GM18511 (cell line): ENCODE measurements around the gene MLH1.

Source experiments
- ATAC-seq: cut with Tn5 transposase; IDR thresholded peaks from one replicate; pipeline ENCODE4 v1.9.1; 2021; ENCODE audit warnings: mild to moderate bottlenecking, moderate library complexity; ENCODE audit not compliant: unreplicated experiment

Gene MLH1

GRCh38 chr3:37086918-37087317 is 93.6 kb downstream of the MLH1 start:
- no peak for ATAC-seq

- no peak for ATAC-seq
Observed at GRCh38 chr3:37087870-37088269, 94.6 kb downstream of the MLH1 start.

- no peak for ATAC-seq
Observed at GRCh38 chr3:37092484-37092883, 99.2 kb downstream of the MLH1 start.

GRCh38 chr3:37093481-37093880 is 100.2 kb downstream of the MLH1 start:
- no peak for ATAC-seq

GRCh38 chr3:37094636-37095035 is 101.3 kb downstream of the MLH1 start:
- no peak for ATAC-seq

- ATAC-seq, result no peak
Observed at GRCh38 chr3:37096288-37096687, 103.0 kb downstream of the MLH1 start.

- ATAC-seq, result no peak
Observed at GRCh38 chr3:37096975-37097374, 103.7 kb downstream of the MLH1 start.

- ATAC-seq, result no peak
Observed at GRCh38 chr3:37097776-37098175, 104.5 kb downstream of the MLH1 start.

GRCh38 chr3:37098884-37099283 is 105.6 kb downstream of the MLH1 start:
- no peak for ATAC-seq

GRCh38 chr3:37099469-37099868 is 106.2 kb downstream of the MLH1 start:
- no peak for ATAC-seq

GRCh38 chr3:37100411-37100810 is 107.1 kb downstream of the MLH1 start:
- ATAC-seq, result no peak
